SU-DHL-6 (cell line): ENCODE results near the gene PRODH2.

Source experiments
- H2AFZ ChIP-seq: fragments of 200-600 bp; sonication (generic); 2 replicates; pipeline ENCODE4 v1.6.1; 2014; ENCODE audit warnings: low read depth, mild to moderate bottlenecking, moderate library complexity, mixed read lengths, antibody characterized with exemption, low read length; ENCODE audit not compliant: severe bottlenecking
- H3F3A ChIP-seq: fragments of 200-600 bp; shearing (Covaris generic); 2 replicates; pipeline ENCODE4 v1.6.0; 2016; ENCODE audit warnings: antibody characterized with exemption, mild to moderate bottlenecking; ENCODE audit not compliant: insufficient read depth
- H3K27ac ChIP-seq: fragments of 200-600 bp; sonication (generic); 2 replicates; pipeline ENCODE4 v1.5.1; 2016; ENCODE audit warnings: low read depth, mild to moderate bottlenecking, low read length, moderate library complexity, mixed read lengths
- H3K27me3 ChIP-seq: fragments of 200-600 bp; sonication (generic), shearing (Covaris generic); 2 replicates; pipeline ENCODE4 v1.6.0; 2014; ENCODE audit warnings: mild to moderate bottlenecking, low read length
- H3K36me3 ChIP-seq: fragments of 200-600 bp; sonication (generic); 2 replicates; pipeline ENCODE4 v1.6.1; 2014; ENCODE audit warnings: mild to moderate bottlenecking, low read length, mixed read lengths
- H3K4me2 ChIP-seq: fragments of 300-600, 200-600 bp; shearing (Covaris generic), sonication (generic); 2 replicates; pipeline ENCODE4 v1.6.0; 2014; ENCODE audit warnings: low read length, low read depth, mild to moderate bottlenecking; ENCODE audit not compliant: poor library complexity, severe bottlenecking
- H3K4me3 ChIP-seq: fragments of 200-600 bp; sonication (generic); 2 replicates; pipeline ENCODE4 v1.5.1; 2014; ENCODE audit warnings: antibody characterized with exemption, low read length, mild to moderate bottlenecking, mixed read lengths; ENCODE audit not compliant: insufficient read depth, poor library complexity, severe bottlenecking
- H3K79me2 ChIP-seq: fragments of 200-600 bp; sonication (generic); 2 replicates; pipeline ENCODE4 v1.6.1; 2014; ENCODE audit warnings: mild to moderate bottlenecking, low read length, moderate library complexity; ENCODE audit not compliant: insufficient read depth
- H3K9ac ChIP-seq: fragments of 200-600 bp; sonication (generic); 2 replicates; pipeline ENCODE4 v1.7.0; 2014; ENCODE audit warnings: mild to moderate bottlenecking, low read length
- H3K9me2 ChIP-seq: fragments of 200-600 bp; sonication (generic); replicated peaks from 2 replicates; pipeline ENCODE4 v1.6.1; 2014; ENCODE audit warnings: low read length; ENCODE audit not compliant: insufficient read depth
- H3K9me3 ChIP-seq: fragments of 200-600 bp; sonication (generic); 2 replicates; pipeline ENCODE4 v1.6.1; 2014; ENCODE audit warnings: low read length, mixed read lengths; ENCODE audit not compliant: insufficient read depth
- H4K20me1 ChIP-seq: fragments of 200-600 bp; sonication (generic); 2 replicates; pipeline ENCODE4 v1.6.1; 2014; ENCODE audit warnings: low read depth, mild to moderate bottlenecking, antibody characterized with exemption, low read length, moderate library complexity, mixed read lengths
- CTCF ChIP-seq: fragments of 200-600 bp; sonication (generic); IDR thresholded peaks from one replicate; pipeline ENCODE4 v1.5.1; 2017; ENCODE audit warnings: antibody characterized with exemption, mild to moderate bottlenecking, low read length, moderate library complexity; ENCODE audit not compliant: insufficient read depth, poor library complexity, severe bottlenecking
- EZH2phosphoT487 ChIP-seq: fragments of 200-600 bp; sonication (generic), shearing (Covaris generic); conservative IDR thresholded peaks from 2 replicates; pipeline ENCODE4 v1.6.1; 2018; ENCODE audit warnings: mild to moderate bottlenecking, antibody characterized with exemption, low read length, moderate library complexity, mixed read lengths

PRODH2 gene

DNA sequence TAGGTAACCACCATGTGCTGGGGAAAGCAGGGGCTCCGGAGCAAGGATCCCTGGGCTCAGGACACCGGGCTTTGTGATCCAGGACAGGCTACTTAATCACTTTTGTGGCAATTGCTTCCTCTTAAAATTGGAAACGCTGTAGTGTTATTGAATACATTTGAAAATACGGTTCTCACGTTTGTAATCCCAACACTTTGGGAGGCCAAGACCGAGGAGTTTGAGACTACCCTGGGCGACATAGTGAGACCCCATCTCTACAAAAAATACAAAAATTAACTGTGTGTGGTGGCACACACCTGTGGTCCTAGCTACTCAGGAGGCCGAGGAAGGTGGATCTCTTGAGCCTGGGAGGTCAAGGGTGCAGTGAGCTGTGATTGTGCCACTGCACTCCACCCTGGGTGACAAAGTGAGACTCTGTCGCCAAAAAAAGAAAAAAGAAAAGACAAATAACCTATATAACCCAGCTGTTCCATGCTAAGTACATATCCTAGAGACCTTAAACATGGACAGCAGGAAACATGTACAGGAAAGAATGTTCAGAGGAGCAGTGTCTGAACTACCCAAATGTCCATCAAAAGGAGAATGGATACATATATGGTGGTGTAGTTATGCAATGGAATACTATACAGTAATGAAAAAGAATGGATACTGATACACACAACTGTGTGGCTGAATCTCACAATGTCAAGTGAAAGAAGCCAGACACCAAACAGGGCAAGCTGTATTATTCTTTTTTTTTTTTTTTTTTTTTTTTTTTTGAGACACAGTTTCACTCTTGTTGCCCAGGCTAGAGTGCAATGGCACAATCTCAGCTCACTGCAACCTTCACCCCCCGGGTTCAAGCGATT, 622 bp upstream of the PRODH2 start:
- no peaks in the 10 kb centered on the region for H3K9me2 ChIP-seq
- TF ChIP-seq CTCF (no peak), EZH2phosphoT487 (no peak)

DNA sequence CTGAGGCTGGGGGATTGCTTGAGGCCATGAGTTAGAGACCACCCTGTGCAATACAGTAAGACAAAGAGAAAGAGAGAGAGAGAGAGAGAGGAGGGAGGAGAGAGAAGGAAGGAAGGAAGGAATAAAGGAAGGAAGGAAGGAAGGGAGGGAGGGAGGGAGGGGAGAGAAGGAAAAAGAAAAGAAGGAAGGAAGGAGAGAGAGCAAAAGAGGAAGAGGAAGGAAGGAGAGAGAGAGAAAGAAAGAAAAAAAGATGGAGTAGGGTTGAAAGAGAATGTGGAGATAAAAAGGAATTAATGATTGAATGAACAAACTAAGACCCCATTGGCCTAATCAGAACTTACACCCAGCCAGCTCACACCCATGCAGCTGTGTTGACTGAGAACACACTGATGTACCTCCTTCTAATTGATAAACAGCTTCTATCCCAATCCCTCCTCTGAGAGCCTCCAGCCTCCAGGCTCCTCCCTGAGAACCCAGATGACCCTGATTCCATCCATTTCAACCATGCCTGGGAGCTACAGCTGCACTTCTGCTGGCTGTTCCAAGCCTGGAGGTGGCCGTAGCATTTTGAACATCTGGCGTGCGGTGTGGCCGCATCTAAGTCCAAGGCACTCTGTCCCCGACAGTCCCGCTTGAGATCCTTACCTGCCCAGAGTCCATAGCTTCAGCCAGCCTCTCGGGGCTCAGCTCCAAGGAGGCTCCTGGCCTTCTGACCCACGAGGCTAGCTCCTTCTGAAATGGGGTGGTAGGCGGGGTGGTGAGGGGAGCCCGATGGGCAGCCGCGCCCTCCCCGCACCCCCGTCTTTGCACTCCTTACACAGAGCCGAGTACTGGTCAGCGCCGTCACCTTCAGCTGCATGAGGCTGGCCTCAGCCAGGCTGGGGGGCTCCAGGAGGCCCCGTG, 1.1 kb downstream of the PRODH2 start:
- TF ChIP-seq EZH2phosphoT487 (no peak), CTCF (no peak)
- Histone ChIP-seq H3K9ac (no peak overlapping the region), H3K4me3 (no peak overlapping the region), H2AFZ (no peak overlapping the region), H3K4me2 (no peak overlapping the region), H3K36me3 (no peaks in the 10 kb centered on the region), H3K9me3 (no peaks in the 10 kb centered on the region), H3F3A (no peaks in the 10 kb centered on the region), H3K27ac (no peak overlapping the region), H4K20me1 (no peaks in the 10 kb centered on the region), H3K27me3 (no peaks in the 10 kb centered on the region), H3K79me2 (no peaks in the 10 kb centered on the region), H3K9me2 (no peaks in the 10 kb centered on the region)

More for the DNA sequence above, 622 bp upstream of the PRODH2 start:
- Histone ChIP-seq H3K36me3 (no peaks in the 10 kb centered on the region), H3K27me3 (no peaks in the 10 kb centered on the region), H3K79me2 (no peaks in the 10 kb centered on the region), H3K9ac (no peak overlapping the region), H2AFZ (no peak overlapping the region), H3K9me3 (no peaks in the 10 kb centered on the region), H4K20me1 (no peaks in the 10 kb centered on the region), H3K27ac (no peak overlapping the region), H3K4me3 (no peak overlapping the region), H3K4me2 (no peak overlapping the region), H3F3A (no peaks in the 10 kb centered on the region)

DNA sequence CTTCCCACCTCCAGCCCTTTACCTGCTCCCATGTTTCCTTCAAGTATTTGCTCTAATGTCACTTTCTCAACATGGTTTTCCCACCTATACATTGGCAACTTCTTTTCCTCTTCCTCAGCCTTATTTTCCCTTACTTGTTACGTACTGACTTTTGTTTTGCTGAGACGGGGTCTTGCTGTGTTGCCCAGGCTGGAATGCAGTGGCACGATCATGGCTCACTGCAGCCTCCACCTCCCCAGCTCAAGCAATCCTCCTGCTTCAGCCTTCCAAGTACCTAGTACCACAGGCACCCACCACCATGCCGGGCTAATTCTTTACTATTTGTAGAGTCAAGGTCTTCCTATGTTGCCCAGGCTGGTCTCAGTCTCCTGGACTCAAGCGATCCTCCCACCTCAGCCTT, 5.0 kb downstream of the PRODH2 start:
- H3K9me2 ChIP-seq = no peaks in the 10 kb centered on the region
- no peaks in the 10 kb centered on the region for H3K79me2 ChIP-seq
- no peaks in the 10 kb centered on the region for H4K20me1 ChIP-seq
- no peak overlapping the region for H3K9ac ChIP-seq
- no peaks in the 10 kb centered on the region for H3K27me3 ChIP-seq
- H3K36me3 ChIP-seq = no peaks in the 10 kb centered on the region
- no peak overlapping the region for H3K4me2 ChIP-seq
- H3K9me3 ChIP-seq = no peaks in the 10 kb centered on the region
- H3F3A ChIP-seq = no peaks in the 10 kb centered on the region
- no peak overlapping the region for H2AFZ ChIP-seq
- no peak overlapping the region for H3K4me3 ChIP-seq
- no peak for TF ChIP-seq CTCF
- TF ChIP-seq EZH2phosphoT487 = no peak
- H3K27ac ChIP-seq = no peak overlapping the region
